CD4-positive, alpha-beta T cell treated with Interleukin-15 for 1 hour (primary cell): ENCODE results near the gene RIN3.
A peak's percentile ranks its signal among the peaks of the same experiment; 100 is the strongest.

ENCODE experiments used
- DNase-seq: peaks from one replicate; pipeline ENCODE4 v3.0.0-alpha.2; 2020

The RIN3 gene

DNA sequence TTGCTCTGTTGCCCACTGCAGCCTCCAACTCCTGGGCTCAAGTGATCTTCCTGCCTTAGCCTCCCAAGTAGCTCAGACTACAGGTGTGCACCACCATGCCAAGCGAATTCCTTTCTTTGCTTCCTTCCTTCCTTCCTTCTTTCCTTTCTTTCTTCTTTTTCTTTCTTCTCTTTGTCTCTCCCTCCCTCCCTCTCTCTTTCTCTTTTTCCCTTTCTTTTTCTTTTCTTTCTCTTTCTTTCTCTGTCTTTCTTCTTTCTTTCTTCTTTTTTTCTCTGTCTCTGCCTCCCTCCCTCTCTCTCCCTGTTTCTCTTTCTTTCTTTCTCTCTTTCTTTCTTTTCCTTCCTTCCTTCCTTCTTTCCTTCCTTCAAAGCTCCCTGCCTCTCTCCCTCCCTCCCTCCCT lies 182.0 kb downstream of the RIN3 start:
- DNase-seq = no peak

DNA sequence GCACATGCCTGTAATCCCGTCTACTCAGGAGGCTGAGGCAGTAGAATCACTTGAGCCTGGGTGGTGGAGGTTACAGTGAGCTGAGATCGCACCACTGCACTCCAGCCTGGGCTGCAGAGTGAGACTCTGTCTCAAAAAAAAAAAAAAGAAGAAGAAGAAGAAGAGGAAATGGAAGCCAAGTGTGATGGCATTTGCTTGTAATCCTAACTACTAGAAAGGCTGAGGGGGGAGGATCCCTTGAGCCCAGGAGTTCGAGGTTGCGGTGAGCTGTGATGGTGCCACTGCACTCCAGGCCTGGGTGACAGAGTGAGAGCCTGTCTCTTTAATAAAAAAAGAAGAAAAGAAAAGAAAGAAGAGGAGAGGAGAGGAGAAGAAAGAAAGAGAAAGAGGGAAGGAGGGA lies 182.8 kb downstream of the RIN3 start:
- no peak for DNase-seq

GRCh38 chr14:92698393-92698792 lies 184.8 kb downstream of the RIN3 start:
- no peak for DNase-seq

GRCh38 chr14:92701826-92702225 lies 188.2 kb downstream of the RIN3 start:
- DNase-seq = no peak

GRCh38 chr14:92702441-92702918 lies 188.9 kb downstream of the RIN3 start:
- no peak for DNase-seq

GRCh38 chr14:92703516-92703915 lies 189.9 kb downstream of the RIN3 start:
- no peak for DNase-seq

DNA sequence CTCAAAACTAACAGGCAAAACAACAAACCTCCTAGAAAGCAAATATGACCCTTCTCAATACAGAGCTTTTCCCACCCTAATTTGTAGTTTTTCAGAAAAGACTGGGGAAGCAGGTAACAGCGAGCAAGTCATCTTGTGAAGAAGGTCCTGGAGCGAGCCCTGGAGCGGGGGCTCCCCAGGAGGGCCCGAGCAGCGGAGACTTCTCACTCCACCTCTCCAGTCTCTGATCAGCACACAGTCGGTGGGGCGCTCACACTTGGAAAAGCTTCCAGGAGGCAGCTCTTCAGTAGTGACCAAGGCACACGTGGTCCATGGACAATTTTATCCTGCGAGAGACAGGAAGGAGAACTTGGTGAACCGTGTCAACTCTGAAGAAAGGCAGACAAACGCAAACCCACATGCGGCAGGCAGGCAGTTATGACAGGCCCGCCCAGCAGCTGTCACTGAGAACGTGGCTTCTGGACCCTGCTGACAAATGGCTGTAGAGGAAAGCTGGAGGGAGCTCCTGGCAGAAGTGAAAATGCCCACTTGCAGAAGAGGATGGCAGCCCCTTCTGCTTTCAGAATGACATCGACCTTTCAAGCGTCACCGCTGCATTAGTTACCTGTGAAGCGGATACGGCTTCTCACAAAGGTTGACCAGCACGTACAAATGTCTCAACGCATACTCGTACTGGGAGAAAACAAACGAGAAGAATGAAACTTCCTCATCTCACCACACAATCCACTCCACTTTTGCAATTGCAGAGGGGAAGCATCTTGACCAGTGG lies 190.6 kb downstream of the RIN3 start:
- peak; percentile 79 for DNase-seq

- DNase-seq = no peak
These were observed 191.2 kb downstream of the RIN3 start for GRCh38 chr14:92704821-92705220.

GRCh38 chr14:92706386-92706785 lies 192.8 kb downstream of the RIN3 start:
- no peak for DNase-seq

DNA sequence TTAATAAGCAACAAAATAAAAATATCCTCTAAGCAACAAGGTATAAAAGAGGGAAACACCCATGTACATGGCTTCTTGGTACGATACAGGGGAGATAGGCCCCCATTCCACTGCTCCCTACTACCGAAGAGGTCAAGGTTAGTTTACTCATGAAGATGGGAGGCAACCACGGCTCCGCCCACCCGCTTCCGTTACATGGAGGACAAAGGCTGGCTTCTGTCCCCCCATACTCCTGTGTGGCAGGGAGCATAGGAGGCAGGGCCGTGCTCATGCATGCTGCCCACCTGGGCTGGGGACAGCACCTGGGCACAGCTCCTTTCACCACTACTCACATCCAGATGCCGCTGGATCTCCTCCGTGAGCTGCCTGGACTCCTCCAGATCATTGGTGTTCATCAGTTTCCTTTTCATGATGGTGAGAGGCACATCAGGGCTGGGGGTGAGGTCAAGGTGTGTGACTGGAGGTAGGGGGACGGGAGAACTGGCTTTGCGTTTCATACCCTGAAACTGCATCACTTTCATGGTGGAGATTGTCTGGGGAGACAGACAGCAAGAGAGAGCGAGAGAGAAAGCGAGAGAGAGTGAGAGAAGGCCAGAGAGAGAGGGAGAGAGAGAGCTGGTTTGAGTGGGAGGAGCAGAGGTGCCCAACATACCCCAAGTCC lies 195.9 kb downstream of the RIN3 start:
- DNase-seq = no peak

GRCh38 chr14:92710001-92710341 lies 196.4 kb downstream of the RIN3 start:
- no peak for DNase-seq

DNA sequence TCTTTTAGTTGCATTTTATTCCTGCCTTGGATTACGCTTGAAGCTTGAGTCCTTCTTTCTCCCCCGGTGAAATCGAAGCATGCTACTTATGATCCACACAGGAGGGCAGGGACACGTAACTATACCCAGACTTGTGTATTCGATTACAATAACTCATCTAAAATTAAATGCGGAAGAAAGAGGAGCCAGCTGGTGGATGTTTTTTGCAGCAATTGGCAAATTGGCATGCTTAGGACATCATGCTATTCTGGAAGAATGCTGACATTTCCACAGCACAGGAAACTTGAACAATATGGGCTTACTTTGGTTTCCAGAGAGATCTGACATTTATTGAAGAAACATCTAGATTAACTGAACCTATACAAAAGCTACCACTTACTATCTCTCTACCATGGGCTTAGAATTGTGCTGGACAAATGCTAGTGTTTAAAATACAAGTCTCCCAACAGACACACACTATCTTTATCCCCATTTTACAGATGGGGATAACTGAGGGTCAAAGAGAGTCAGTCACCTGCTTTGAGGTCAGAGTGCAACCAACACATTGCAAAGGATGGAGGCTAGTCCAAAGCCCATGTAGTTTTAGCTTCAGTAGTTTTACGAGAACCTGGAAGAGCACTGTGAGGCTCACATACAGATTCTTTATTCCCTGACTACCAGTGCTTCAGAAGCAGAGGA lies 198.5 kb downstream of the RIN3 start:
- DNase-seq = no peak

DNA sequence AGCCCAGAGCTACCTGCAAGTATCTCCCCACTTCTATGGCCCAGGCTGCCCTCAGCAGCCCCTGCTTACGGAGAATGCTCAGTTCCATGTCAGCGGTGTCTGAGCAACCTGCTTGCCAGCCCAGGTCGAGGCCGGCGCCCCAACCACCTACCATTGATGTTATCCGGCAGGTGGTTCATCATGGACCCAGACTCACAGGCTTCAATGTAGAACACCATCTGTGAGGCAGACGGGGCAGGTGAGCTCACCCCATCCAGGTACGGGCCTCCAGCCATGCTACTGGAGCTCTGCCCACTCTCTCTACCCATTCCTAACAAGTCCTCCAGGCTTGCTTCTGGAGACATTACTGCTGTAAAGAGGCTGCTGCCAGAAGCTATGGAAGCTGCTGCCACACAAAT lies 199.1 kb downstream of the RIN3 start:
- no peak for DNase-seq

GRCh38 chr14:92714739-92715307 lies 201.2 kb downstream of the RIN3 start:
- peak; percentile 72 for DNase-seq

DNA sequence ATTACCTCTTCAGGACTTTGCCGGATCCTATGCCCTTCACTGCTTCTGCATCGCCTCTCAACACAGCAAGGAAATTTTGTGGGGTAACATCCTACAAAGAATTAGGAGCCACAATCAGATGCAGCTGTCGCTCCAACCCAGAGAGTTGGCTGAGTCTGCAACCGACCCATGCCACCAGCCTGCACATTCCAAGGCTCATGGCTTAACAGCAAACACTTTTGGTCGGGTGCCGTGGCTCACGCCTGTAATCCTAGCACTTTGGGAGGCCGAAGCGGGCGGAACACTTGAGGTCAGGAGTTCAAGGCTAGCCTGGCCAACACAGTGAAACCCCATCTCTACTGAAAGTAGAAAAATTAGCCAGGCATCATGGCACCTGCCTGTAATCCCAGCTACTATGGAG lies 202.6 kb downstream of the RIN3 start:
- no peak for DNase-seq

GRCh38 chr14:92717571-92718042 lies 204.0 kb downstream of the RIN3 start:
- no peak for DNase-seq

DNA sequence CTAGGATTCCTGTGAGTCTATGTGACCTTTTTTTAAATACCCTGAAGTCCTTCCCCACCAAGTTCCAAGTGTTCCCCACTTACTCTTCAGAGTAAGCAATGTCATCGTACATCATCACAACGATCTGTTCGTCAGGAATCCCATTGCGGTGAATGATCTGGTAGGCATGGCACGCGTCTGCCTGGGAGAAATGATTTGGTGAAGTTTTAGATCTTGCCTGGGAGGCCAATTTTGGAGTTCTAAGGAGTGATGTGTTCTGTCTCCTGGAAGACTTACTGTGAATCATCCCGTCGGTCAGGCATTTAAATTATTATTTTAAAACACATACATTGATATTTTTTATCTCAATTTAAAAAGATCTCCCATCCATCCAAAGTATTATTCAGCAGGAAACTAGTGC lies 205.1 kb downstream of the RIN3 start:
- no peak for DNase-seq

DNA sequence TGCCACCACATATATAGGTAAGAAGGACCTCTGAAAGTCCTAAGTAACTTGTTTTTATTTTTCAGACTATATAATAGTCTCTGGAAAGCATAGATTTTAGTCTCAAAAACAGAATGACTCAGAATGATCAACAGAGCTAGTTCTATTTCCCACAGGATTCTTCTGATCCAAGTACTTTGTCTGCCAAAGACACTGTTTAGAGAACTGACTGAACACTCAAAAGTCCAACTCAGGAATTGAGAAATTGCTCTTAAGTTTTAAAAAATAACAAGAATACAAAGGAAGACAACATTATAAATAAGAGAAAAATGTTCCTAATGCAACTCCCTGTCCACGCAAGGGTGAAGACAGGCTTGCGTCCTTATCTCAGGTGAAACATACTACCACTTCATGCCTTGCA lies 205.8 kb downstream of the RIN3 start:
- DNase-seq = no peak

DNA sequence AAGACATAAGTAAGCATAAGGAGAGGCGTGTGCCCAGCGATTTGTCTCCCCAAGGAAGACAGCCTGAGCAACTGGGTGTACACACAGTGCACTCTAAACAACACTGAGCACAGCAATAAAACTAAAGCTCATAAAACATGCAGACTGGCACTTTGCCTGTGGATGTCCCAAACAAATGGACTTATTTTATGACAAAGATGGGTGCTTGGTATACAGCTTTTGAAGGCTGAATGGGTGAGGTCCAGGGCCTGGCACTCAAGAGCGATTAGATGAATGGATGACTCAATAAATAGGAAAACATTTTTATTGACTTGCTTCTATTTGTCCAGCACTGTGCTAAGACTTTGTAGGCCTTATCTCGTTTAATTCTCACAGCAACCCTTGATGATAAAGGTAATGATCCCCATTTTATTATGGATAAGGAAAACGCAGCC lies 206.3 kb downstream of the RIN3 start:
- DNase-seq = no peak

DNA sequence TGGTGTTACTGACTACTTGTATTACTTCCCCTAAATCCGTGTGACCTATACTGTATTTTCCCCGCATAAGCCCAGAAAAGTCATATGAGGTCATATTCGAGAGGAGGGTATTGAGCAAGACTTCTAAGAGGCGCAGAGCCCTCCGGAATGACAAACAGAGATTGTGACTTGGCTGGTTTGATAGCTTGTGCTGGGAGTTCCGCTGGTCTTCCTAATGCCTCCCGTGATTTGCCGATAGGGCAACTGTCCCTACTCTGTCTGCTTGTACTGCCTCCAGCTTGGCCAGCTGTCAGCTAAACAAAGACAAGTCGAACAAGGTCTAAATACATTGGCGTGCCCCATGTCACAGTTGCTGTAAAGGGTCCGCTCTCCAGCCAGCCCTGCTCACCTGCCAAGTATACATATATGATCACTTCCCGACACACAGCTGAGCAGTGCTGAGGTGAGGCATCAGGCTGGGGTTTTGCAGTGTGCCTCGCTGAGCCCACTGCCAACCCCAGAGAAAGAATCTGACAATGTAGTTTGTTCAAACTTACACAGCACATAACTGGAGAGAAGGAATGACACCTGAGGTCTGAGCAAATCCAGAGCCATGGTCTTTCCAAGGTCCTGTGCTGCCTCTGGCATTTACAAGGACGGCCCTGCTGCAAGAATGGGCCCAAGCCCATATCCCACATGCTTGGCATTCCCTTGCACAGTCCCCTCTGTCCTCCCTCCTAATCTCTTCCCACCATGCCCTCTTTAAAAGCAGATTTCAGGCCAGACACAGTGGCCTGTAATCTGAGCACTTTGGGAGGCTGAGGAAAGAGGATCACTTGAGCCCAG lies 211.1 kb downstream of the RIN3 start:
- peak; percentile 55 for DNase-seq

GRCh38 chr14:92726135-92726932 lies 212.8 kb downstream of the RIN3 start:
- DNase-seq = peak; percentile 80

- DNase-seq = no peak
These were observed 213.3 kb downstream of the RIN3 start for GRCh38 chr14:92726933-92727262.
